22Rv1 (cell line): ENCODE measurements around the gene NEIL1.

ENCODE experiments used
- ZFX ChIP-seq: fragments of 450-650 bp; IDR thresholded peaks from 2 replicates; pipeline ENCODE4 v1.6.1; 2017; ENCODE audit warnings: antibody characterized with exemption, borderline replicate concordance
- TF ChIP-seq, protein P1 (sequence below): fragments of 450-650 bp; IDR thresholded peaks from 2 replicates; pipeline ENCODE4 v1.5.1; 2017; ENCODE audit warnings: mild to moderate bottlenecking

DNA sequence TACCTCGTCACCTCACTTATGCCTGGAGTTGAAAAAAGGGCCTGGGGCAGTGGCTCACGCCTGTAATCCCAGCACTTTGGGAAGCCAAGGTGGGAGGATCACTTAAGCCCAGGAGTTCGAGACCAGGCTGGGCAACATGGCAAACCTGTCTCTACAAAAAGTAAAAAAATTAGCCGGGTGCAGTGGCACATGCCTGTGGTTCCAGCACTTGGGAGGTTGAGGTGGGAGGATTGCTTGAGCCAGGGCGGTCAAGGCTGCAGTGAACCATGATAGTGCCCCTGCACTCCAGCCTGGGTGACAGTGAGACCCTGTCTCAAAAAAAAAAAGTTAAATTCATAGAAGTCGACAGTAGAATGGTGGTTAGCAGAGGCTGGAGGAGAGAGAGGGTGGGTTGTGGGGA, 4.6 kb upstream of the NEIL1 start:
- TF ChIP-seq, protein P1, sequence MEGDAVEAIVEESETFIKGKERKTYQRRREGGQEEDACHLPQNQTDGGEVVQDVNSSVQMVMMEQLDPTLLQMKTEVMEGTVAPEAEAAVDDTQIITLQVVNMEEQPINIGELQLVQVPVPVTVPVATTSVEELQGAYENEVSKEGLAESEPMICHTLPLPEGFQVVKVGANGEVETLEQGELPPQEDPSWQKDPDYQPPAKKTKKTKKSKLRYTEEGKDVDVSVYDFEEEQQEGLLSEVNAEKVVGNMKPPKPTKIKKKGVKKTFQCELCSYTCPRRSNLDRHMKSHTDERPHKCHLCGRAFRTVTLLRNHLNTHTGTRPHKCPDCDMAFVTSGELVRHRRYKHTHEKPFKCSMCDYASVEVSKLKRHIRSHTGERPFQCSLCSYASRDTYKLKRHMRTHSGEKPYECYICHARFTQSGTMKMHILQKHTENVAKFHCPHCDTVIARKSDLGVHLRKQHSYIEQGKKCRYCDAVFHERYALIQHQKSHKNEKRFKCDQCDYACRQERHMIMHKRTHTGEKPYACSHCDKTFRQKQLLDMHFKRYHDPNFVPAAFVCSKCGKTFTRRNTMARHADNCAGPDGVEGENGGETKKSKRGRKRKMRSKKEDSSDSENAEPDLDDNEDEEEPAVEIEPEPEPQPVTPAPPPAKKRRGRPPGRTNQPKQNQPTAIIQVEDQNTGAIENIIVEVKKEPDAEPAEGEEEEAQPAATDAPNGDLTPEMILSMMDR: no peak
- no peak for TF ChIP-seq ZFX
